DND-41 (cell line): Measurements from ENCODE around the gene ACTMAP.

Source experiments
- ATAC-seq: fragments of 200-7000 bp; cut with Tn5 transposase; 3 replicates; pipeline ENCODE4 v1.9.1; 2021; ENCODE audit warnings: low read depth; ENCODE audit not compliant: insufficient read depth
- DNase-seq: peaks from one replicate; pipeline ENCODE4 v3.0.0-alpha.2; 2020
- H2AFZ ChIP-seq: 2 replicates; pipeline ENCODE4 v1.6.0; 2012; ENCODE audit warnings: low read depth, low read length
- H3K27ac ChIP-seq: 2 replicates; pipeline ENCODE4 v1.5.1; 2012; ENCODE audit warnings: low read length, inconsistent platforms
- H3K27me3 ChIP-seq: fragments of 200-600 bp; sonication (generic); 2 replicates; pipeline ENCODE4 v1.6.0; 2012; ENCODE audit warnings: low read length, mild to moderate bottlenecking, inconsistent platforms; ENCODE audit not compliant: insufficient read depth, poor library complexity
- H3K36me3 ChIP-seq: 2 replicates; pipeline ENCODE4 v1.5.1; 2012; ENCODE audit warnings: low read length, inconsistent platforms; ENCODE audit not compliant: insufficient read depth
- H3K4me1 ChIP-seq: 2 replicates; pipeline ENCODE4 v1.5.1; 2012; ENCODE audit warnings: mild to moderate bottlenecking, low read length; ENCODE audit not compliant: insufficient read depth
- H3K4me2 ChIP-seq: 2 replicates; pipeline ENCODE4 v1.6.0; 2012; ENCODE audit warnings: mild to moderate bottlenecking, moderate library complexity, low read length, inconsistent platforms; ENCODE audit not compliant: insufficient read depth
- H3K4me3 ChIP-seq, 2 experiments: fragments of 200-600 bp in 1 of 2; shearing (Covaris generic) in 1 of 2; 2 replicates each; pipeline ENCODE4 v1.5.1; 2012 to 2016; ENCODE audit warnings: inconsistent platforms in 2 of 2, low read length in 2 of 2, mild to moderate bottlenecking in 2 of 2, low read depth in 1 of 2, moderate library complexity in 1 of 2
- H3K79me2 ChIP-seq: 2 replicates; pipeline ENCODE4 v1.6.0; 2012; ENCODE audit warnings: low read length, inconsistent platforms; ENCODE audit not compliant: insufficient read depth
- H3K9ac ChIP-seq: 2 replicates; pipeline ENCODE4 v1.6.0; 2012; ENCODE audit warnings: low read depth, mild to moderate bottlenecking, inconsistent platforms, low read length, moderate library complexity
- H3K9me3 ChIP-seq: 2 replicates; pipeline ENCODE4 v1.5.1; 2012; ENCODE audit warnings: low read length, moderate library complexity, mild to moderate bottlenecking, inconsistent platforms; ENCODE audit not compliant: insufficient read depth, severe bottlenecking
- H4K20me1 ChIP-seq: 2 replicates; pipeline ENCODE4 v1.6.0; 2012; ENCODE audit warnings: low read length; ENCODE audit not compliant: insufficient read depth
- EZH2 ChIP-seq: IDR thresholded peaks from 3 replicates; pipeline ENCODE4 v1.6.1; 2012; ENCODE audit warnings: borderline replicate concordance, low read depth, mild to moderate bottlenecking, moderate library complexity, low read length, inconsistent platforms; ENCODE audit not compliant: severe bottlenecking
- TF ChIP-seq, protein P1 (sequence below): IDR thresholded peaks from 2 replicates; pipeline ENCODE4 v1.5.1; 2012; ENCODE audit warnings: borderline replicate concordance, low read length, moderate library complexity, mild to moderate bottlenecking; ENCODE audit not compliant: poor library complexity, severe bottlenecking; ENCODE audit errors: extremely low read depth

The ACTMAP gene

DNA sequence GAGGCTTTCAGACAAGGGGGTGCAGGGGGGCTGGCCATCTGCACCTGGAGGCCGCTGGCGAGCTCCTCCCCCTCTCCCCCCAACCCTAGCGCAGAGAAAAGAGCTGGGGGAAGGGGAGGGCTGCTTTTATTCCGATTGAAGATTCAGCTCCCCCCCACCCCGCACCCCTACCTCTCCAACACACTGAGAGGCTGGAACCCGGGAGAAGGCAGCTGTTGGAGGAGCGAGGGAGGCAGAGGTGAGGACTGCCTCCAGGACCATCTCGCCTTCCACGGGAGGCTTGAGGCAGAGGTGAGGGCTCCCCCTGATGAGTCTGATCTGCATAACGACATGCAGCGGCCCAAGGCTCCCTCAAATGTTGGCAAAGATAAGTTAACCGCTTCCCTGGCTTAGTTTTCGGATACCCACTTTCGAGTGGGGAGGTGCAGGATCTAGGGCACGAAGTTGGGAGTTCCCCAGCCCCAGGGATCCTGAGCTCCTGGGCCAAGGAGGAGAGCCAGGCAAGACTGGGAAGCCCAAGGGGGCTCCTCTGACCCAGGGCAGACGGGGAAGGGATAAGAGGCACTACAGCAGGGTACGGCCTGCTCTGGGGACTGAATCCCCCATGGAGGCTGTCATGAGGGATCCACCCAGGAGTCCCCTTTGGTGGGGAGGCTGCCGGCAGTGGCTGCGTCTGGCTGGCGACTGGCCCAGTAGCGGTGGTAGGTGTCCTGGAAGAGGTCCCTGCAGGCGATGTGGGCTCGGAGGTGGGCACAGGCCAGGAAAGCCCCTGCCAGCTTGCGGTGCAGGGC is 58.7 kb downstream of the ACTMAP start:
- no peak for ATAC-seq
- Histone ChIP-seq H3K79me2 (no peaks in the 10 kb centered on the region), H3K9ac (peak overlapping the region; percentile 51), H3K27me3 (no peaks in the 10 kb centered on the region), H4K20me1 (no peaks in the 10 kb centered on the region), H3K9me3 (no peaks in the 10 kb centered on the region), H3K27ac (peak overlapping the region; percentile 64; the same call in 1 of the 2 replicates), H3K4me2 (peak overlapping the region; percentile 62), H2AFZ (no peak overlapping the region), H3K4me1 (peaks cover 26% of the 10 kb centered on the region), H3K4me3 (peak overlapping the region in 1 of 2 experiments; percentile 58; a peak in 2 of 4 replicates), H3K36me3 (0 out of 2 replicates have a peak, but pooled peaks cover 7% of the 10 kb centered on the region)
- no peak for DNase-seq
- TF ChIP-seq, protein P1, sequence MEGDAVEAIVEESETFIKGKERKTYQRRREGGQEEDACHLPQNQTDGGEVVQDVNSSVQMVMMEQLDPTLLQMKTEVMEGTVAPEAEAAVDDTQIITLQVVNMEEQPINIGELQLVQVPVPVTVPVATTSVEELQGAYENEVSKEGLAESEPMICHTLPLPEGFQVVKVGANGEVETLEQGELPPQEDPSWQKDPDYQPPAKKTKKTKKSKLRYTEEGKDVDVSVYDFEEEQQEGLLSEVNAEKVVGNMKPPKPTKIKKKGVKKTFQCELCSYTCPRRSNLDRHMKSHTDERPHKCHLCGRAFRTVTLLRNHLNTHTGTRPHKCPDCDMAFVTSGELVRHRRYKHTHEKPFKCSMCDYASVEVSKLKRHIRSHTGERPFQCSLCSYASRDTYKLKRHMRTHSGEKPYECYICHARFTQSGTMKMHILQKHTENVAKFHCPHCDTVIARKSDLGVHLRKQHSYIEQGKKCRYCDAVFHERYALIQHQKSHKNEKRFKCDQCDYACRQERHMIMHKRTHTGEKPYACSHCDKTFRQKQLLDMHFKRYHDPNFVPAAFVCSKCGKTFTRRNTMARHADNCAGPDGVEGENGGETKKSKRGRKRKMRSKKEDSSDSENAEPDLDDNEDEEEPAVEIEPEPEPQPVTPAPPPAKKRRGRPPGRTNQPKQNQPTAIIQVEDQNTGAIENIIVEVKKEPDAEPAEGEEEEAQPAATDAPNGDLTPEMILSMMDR: peak; percentile 22
- no peak for TF ChIP-seq EZH2
